GM19397 (cell line): ENCODE measurements around the gene RDH11.

Experiments
- ATAC-seq: cut with Tn5 transposase; IDR thresholded peaks from one replicate; pipeline ENCODE4 v1.9.1; 2021; ENCODE audit warnings: mild to moderate bottlenecking, moderate library complexity; ENCODE audit not compliant: unreplicated experiment

Gene RDH11

DNA sequence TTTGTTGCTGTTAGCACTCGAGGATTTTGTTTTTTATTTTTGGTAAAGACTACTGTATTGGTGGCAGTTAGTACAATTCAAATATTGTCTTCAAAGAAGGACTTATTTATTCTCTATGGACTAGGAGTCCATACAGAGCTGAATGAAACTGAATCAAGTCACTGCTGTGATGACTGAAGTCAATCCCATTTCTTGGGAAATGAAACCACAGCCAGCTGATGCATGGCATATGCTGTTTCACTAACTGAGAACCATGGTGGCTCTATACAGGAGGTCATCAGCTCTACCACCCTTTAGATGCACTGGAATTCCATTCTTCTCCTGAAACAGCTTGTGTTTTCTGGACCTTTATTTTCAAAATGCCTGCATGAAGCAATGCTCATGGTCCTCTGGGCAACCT, 43.4 kb downstream of the RDH11 start:
- no peak for ATAC-seq

- ATAC-seq, result no peak
These were observed 44.9 kb downstream of the RDH11 start for GRCh38 chr14:67650694-67651093.

DNA sequence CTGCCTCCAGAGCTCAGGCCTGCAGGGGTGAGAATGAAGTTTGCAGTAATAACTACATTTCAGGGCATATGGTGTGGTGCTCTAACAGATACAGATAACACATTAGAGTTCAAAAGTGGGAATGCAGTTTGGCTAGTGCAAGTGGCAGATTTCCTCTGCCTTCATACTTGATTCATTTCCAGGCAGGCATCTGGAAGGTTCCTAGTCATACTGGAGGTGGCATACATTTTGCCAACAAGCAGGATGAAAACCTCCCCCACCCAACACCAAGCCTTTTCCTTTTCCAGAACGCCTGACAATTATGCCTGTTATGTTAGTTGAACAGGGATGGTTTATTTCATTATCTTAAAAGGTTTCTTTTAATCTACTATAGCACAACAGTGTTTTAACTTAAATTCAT, 45.4 kb downstream of the RDH11 start:
- no peak for ATAC-seq

DNA sequence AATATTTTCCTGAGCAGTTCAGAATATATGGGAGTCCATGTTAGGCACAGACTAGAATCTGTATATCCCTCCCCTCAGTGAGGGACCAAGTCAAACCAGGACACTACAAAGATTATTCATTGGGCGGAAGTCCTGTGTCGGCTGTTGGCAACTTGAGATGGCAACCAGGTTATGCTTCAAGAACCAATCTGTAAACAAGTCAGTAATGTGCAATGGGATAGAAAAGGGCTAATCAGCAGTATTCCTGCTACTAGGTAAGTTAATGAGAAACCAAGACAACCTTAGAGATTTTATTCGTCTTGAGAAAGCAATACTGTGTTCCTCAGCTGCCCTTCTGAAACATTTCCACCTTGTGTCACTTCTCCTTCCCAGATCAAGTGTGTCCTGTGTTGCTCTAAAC, 49.4 kb downstream of the RDH11 start:
- ATAC-seq, result no peak

GRCh38 chr14:67645414-67645813, 50.1 kb downstream of the RDH11 start:
- ATAC-seq, result no peak

- no peak for ATAC-seq
These were observed 51.1 kb downstream of the RDH11 start for GRCh38 chr14:67644428-67644827.

- ATAC-seq, result no peak
These were observed 51.9 kb downstream of the RDH11 start for GRCh38 chr14:67643713-67644112.

GRCh38 chr14:67641902-67642749, 53.4 kb downstream of the RDH11 start:
- ATAC-seq, result no peak

GRCh38 chr14:67641480-67641879, 54.1 kb downstream of the RDH11 start:
- ATAC-seq, result no peak

- no peak for ATAC-seq
These were observed 56.9 kb downstream of the RDH11 start for GRCh38 chr14:67638642-67639041.

DNA sequence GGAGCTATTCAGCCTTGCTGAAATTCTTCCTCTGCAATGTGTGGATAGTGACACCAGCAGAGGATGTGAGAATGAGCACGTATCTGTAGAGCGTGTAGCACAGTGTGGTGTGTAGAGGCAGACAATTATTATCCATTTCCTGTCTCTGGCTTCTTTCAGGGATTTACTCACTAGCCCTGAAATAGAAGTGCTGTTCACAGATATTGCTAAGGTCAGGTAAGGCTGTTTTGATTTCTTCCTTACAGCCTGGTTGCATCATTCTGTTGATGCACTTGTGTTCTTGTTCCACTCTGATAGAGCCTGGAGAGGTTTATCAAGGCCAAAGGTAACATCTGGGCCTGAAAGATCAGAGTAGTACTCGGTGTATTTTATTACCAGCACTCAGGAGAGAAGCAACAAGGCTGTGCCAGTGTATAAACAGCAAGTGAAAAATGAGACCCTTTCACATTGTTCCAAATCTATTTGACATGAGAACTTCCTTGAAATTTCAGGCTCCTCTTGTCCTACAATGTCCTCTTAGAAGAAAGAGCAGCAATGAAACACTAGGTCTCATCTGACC, 59.1 kb downstream of the RDH11 start:
- ATAC-seq, result no peak

DNA sequence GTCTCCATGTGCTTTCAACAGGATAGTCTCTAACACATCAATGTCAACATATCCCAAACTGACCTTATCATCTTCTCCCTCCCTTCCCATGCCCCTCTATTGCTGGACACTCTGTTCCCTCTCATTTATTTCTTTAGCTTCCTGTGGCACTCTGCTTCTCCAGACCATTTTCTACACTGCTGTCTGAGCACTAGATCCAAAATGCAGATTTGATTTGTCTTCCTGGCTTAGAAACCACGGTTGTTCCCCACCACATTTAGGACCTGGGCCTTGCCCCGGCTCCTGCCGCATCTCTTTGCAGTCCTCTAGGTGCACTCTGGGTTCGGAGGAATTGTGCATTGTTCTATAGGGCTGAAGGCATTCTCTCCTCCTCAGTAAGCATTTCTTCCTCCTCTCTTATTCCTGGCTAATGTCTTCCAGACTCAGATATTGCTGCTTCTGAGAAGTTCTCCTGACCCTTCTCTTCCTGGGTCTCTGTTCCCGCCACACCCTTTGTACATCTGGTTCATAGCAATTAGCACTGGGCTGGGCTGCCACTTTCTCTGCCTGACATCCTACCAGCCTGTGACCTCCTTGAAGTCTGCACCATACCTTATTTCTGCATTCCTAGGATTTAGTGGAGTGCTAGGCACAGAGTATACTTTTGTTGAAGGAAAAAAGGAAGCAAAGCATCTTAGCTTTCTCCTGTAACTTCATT, 62.0 kb downstream of the RDH11 start:
- no peak for ATAC-seq

DNA sequence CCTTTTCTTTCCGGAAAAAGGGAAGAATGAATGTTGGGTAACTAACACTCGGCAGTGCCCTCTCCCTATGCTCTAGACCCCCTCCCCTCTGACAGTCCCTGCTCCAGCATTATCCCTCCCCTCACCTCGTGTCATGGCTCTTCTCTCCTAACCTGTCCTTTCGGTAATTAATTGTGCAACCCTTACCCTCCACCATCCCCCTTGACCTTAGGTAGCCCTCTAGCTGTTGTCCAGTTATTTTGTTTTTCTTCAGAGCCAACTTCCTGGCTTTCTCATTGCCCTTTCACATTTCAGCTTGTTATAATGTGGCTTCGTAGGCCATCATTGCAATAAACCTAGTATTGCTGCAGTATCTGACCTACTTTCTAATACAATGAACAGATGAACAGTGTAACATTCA, 64.6 kb downstream of the RDH11 start:
- ATAC-seq, result no peak

DNA sequence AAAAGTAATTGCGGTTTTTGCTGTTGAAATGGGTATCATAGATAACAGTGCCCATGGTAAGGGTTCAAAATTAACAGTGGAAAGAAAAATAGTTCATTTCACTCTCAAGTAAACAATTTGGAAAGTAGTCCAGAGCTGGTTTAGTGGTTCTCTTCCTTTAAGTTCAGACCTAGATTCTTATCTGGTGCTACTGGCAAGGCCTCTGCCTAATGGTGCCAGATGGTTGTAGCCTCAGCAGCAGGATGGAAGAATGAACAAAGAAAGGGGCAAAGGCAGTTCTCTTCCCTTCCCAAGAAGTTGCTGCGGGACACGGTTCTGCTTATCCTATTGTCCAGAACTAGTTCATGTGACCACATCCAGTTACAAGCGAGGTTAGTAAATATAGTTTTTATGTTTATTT, 65.4 kb downstream of the RDH11 start:
- no peak for ATAC-seq

DNA sequence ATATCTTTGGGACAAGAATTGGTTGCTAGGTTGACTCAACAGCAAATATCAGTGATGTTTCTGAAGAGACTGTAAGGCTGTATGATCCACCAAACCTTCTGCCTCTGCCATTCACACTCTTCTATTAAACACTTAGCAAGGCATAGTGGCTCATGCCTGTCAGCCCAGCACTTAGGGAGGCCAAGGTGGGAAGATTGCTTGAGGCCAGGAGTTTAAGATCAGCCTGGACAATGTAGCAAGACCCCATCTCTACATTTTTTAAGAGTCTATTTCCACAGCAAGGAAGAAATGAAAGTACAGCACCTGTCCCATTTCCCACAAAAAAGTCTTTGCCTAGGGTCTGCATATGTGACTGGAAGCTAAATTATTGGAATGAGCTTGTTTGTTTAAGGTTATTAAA, 68.0 kb downstream of the RDH11 start:
- ATAC-seq, result no peak
